IPS-11a (cell line): ENCODE results near the gene PTMS.

Experiments
- H3K4me3 ChIP-seq: one replicate; pipeline ENCODE4 v1.5.1; 2013; ENCODE audit warnings: low read depth, low read length, control low read depth

Gene PTMS

DNA sequence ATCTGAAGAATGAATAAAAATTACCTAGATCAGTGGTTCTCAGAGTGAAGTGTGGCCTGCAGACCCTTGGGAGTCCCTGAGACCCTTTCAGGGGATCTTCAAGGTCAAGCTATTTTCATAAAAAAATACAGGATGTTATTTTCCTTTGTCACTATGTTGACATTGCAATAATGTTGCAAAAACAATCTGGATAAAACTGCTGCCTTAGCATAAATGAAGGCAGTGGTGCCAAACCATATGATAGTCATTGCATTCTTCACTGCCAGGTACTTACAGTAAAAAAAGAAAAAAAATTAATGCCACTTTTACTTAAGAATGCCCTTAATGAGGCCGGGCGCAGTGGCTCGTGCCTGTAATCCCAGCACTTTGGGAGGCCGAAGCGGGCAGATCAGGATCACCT, 21.1 kb downstream of the PTMS start:
- no peak overlapping the region for H3K4me3 ChIP-seq

DNA sequence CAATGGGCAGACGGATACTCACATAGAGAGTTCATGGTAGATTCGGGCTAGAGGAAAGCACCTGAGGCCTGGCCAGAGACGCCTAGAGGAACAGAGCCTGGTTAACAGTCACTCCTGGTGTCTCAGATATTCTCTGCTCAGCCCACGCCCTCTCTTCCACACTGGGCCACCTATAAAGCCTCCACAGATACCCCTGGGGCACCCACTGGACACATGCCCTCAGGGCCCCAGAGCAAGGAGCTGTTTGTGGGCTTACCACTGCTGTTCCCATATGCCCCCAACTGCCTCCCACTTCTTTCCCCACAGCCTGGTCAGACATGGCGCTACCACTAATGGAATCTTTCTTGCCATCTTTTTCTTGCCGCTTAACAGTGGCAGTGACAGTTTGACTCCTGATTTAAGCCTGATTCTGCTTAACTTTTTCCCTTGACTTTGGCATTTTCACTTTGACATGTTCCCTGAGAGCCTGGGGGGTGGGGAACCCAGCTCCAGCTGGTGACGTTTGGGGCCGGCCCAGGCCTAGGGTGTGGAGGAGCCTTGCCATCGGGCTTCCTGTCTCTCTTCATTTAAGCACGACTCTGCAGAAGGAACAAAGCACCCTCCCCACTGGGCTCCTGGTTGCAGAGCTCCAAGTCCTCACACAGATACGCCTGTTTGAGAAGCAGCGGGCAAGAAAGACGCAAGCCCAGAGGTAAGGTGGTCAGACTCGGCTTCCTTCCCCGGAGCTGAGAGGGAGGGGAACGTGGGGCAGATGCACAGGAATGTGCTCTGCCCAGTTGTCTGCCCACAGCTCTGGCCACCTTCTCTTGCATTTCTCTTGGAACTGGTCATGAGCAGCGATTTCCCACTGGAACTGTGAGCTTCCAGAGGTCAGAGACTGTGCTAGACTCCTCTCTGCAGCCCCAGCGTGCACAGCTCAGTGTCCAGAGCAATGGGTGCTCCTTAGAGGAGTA, 23.1 kb downstream of the PTMS start, which contains the start of gene CD4:
Gene CD4 (plus strand): TSS at position 557 of the 953 bp plus-strand sequence. CDS start 10,611 bp downstream, outside the sequence.
- no peak within 1 kb of the TSS for H3K4me3 ChIP-seq

DNA sequence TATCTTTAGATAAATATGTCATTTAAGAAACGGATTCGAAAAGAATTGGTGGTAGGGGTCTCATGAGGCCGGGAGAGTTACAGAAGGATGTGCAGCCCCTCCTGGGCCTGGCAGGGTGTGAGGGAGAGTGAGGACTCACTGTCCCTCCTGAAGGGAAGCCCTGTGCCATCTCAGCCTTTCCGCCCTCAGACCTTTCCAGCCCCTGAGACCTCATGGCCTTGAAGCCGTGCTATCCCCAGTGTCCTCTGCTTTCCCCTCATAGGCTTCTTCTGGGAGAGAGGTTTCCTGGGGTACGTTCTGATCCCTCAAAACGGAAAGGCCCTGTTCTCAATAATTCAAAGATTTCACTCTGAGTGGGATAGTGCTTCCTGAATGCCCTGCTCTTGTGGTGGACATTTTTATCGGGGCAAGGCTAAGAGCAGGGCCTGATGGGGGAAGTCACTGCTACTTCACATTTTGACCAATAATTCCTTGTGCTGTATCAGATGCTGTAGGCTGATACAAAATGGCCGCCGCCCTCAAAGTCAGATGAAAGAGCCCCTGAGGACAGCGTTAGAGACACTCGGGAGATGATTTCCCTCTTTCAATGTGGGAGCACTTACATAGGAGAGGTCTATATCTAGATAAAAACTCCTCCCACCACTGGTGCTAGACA, 24.5 kb downstream of the PTMS start:
- no peak overlapping the region for H3K4me3 ChIP-seq

DNA sequence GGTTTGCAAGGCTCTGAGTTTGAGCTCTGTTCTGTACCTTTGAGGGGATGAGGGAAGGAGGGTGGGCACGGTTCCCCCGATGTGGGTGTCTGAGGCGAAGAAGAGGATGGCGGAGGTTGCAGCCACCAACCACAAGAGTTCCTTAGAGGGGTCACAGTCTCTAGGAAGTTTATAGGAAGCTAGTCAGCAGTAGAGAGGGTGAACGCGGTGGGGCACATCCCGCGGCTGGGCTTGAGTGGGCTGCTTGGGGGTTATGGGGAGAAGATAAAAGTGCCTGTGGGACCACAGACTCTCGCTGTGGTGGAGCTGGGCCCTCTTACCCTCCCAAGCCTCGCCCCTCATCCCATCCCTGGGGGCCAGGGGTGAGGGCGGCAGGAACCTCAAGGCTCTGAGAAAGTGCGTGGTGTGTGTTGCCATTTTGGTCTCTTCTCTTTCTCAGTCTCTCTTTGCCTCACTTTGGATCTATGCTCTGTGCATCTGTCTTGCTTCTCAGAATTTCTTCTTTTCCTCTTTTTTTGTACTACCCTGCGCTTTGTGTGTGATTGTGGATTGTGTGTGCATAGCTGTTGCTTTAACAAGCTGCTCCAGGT, 25.9 kb downstream of the PTMS start:
- no peak overlapping the region for H3K4me3 ChIP-seq

DNA sequence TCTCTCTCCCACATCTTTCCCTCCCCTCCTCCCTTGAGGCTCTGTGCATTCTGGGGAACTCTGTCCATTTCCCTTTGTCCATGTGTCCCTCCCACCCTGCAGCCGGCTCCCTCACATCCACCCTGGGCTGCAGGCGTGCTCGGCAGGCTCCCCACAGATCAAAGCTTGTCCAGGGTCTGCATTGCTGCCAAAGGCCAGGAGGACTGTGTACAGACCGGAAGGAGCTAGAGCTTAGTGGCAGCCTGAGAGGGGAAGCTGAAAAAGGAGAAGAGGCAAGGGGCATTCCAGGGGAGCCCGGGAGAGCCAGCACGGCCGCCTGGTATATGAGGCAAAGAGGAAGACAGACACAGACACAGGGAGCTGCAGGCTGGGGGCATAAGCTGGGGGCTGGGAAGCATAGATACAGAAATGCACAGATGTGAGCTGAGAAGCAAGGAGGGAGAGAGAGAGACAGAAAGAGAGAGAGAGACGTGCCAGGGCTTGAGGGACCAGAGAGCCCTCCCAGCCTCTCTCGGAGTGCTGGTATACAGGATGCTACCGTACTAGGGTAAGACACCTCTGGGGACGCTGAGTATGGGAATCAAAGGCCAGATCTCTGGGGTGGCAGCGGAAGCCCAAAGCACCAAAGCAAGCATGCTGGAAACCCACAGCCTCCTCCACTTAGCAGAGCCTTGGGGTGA, 26.5 kb downstream of the PTMS start:
- H3K4me3 ChIP-seq: no peak overlapping the region

DNA sequence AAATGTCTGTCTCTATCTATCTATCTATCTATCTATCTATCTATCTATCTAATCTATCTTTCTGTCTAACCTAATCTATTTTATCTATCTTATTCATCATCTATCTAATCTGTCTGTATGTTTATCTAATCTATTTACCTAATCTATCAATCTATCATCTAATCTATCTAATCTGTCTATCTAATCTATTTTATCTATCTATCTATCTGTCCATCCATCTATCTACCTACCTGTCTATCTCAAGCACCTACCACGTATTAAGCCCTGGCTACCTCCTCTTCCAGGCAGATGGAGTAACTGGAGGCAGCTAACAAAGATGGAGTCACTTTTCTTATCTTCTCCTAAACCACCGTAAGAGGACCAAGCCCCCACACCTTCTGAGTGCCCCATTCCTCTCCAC, 28.9 kb downstream of the PTMS start:
- H3K4me3 ChIP-seq: no peak overlapping the region

DNA sequence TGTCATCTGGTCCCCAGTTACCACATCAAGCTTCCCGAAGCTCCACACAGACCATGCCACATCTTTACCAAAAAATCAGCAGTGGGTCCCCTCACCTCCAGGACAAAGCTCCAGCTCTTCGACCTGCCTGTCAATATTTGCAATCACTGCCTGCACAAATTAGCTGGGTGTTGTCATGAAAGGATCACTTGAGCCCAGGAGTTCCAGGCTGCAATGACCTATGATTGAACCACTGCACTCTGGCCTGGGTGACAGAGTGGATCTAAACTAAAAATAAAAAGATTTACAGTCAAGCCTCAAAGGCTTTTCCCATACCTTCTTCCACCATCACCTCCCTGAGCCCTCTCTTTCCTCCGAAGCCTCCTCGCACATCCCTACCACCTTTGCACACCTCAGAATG, 30.4 kb downstream of the PTMS start:
- no peak overlapping the region for H3K4me3 ChIP-seq

DNA sequence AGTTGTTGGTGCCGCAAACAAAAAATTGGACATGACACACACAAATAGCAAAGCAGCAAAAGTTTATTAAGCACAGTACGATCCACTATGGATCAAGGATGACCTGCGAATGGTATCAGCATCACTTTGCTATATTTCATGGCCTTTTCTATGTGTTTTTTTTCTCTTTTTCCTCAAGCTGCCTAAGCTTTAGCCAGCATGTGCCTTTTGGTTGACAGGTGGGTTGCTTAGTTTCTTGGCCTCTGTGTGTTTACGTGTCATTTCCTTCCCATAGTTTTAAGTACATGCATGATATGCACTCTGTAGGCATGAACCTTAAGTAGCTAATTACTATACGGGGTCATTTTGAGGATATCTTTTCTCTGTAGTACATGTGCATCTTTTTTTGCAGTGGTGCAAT, 33.0 kb downstream of the PTMS start:
- no peak overlapping the region for H3K4me3 ChIP-seq

DNA sequence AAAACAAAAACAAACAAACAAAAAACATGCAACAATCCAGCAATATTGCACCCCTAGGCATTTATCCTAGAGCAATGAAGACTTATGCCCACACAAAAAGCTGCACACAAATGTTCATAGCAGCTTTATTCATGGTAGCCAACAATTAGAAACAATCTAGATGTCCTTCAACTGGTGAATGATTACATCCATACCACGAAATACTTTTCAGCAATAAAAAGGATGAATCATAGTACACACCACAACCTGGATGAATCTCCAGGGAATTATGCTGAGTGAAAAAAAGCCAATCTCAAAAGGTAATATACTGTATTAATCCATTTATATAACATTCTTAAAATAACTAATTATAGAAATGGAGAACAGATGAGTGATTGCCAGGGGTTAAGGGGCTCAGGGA, 41.0 kb downstream of the PTMS start:
- no peak overlapping the region for H3K4me3 ChIP-seq

DNA sequence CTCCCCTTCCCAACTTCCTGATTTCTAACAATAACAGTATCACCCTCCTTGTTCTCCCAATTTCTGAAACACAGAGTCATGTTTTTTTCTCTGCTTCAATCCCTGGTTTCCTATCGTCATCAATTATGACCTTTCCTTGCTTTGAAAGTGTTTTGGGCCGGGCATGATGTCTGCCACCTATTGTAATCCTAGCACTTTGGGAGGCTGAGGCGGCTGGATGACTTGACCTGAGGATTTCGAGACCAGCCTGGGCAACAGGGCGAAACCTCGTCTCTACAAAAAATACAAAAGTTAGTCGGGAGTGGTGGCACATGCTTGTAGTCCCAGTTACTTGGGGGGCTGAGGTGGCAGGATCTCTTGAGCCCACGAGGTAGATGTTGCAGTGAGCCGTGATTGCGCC, 42.9 kb downstream of the PTMS start:
- H3K4me3 ChIP-seq: no peak overlapping the region

DNA sequence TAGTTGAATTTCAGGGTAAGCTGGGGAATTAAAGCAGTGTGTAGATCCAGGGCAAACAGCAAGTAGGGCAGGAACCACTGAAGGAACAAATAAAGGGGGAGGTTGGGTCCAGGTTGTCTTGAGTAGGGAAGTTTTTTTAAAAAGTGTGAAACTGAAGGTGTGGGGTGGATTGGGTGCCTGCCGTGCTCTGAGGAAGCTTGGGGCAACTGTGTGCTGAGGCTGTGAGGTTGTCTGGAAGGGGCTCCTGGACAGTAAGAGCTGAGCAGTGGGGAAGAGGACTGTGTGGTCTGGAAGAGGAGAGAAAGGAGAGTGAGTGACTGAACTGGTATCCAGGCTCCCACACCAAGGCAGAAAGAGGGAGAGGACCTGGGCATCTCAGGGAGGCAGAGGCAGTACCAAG, 44.6 kb downstream of the PTMS start:
- no peak overlapping the region for H3K4me3 ChIP-seq

DNA sequence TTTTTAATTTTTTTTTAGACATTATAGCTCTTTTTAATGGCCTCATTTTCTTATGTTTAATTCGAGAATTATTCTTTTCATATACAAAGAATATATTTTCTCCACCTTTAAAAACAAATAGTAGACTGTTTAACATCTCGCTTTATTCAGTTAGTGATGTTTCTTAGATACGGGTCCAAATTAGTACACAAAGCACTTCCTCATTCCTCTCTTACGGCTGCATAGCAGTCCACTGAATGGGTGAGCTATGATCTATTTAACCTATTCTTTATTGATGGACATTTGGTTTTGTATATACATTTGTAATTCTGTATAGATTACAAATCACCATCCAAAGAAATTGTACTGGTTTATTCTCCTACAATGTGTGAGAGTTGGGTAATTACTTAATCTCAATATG, 47.2 kb downstream of the PTMS start:
- no peak overlapping the region for H3K4me3 ChIP-seq

DNA sequence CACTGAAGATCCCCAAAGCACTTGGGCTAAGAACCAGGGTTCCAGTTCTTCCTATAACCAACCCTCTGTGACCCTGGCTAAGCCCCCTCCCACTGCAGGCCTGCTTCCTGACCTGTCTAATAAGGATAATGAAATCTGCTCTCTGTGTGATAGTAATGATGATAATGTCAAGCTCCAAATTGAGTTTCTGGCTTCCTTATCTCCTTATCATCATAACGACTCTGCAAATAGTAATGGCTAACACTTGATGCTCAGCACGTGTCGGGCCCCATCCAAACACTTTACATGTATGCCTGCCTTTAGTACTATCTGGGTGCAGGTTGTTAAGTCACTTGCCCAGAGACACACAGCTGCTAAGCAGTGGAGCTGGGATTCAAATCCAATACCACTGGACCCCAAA, 50.4 kb downstream of the PTMS start:
- no peak overlapping the region for H3K4me3 ChIP-seq

DNA sequence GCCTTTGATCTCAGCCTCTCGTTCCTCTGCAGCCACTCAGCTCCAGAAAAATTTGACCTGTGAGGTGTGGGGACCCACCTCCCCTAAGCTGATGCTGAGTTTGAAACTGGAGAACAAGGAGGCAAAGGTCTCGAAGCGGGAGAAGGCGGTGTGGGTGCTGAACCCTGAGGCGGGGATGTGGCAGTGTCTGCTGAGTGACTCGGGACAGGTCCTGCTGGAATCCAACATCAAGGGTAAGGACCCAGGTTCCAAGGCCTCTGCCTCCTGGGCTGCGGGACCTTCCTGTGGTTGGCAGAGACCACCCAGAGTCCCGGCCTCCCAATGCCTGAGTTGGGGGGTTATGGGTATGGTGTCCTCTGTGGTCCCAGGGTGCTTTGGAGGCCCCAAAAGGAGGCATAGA, 50.9 kb downstream of the PTMS start:
- no peak overlapping the region for H3K4me3 ChIP-seq

DNA sequence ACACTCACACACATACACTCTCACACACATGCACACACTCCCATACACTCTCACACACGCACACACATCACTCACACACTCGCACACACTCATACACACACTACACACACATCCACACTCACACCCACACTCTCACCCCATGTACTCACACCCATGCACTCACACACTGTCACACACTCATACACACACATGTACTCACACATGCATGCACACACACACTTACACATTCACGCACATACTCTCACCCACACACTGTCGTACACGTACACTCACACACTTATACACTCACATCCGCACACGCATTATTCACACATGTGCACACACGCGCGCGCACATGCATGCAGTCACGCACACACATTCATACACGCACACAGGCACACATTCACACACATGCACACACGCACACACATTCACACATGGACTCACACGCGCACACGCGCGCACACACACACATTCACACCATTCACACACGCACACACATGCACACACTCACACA, 51.5 kb downstream of the PTMS start:
- no peak overlapping the region for H3K4me3 ChIP-seq

DNA sequence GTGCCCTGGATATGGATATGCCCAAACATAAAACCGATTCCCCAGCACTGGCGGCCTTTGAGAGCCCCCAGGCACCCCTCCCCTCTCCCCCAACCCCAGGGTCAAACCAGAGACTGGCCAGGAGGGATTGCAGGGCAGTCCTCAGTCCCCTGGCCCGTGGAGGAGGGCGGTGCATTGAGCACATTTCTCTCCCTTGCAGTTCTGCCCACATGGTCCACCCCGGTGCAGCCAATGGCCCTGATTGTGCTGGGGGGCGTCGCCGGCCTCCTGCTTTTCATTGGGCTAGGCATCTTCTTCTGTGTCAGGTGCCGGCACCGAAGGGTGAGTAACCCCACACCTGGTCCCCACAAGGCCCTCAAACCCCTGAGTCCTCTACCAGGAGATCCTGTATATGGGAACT, 52.1 kb downstream of the PTMS start:
- no peak overlapping the region for H3K4me3 ChIP-seq

DNA sequence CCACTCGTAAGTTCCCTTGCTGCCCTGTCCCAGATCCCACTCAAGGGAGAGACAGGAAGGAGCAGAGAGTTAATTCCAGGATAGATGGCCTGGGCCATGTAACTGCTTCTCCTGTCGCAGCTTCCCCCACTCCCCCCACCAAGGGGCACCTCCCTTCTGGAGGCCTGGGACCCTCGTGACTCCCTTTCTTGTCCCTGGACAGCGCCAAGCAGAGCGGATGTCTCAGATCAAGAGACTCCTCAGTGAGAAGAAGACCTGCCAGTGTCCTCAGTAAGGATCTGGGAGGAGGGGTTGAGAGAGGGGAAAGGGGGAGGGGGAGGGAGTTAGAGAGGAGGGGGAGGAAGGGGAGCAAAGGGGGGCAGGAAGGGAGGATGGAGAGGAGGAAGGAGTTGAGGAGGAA, 52.5 kb downstream of the PTMS start:
- H3K4me3 ChIP-seq: no peak overlapping the region

DNA sequence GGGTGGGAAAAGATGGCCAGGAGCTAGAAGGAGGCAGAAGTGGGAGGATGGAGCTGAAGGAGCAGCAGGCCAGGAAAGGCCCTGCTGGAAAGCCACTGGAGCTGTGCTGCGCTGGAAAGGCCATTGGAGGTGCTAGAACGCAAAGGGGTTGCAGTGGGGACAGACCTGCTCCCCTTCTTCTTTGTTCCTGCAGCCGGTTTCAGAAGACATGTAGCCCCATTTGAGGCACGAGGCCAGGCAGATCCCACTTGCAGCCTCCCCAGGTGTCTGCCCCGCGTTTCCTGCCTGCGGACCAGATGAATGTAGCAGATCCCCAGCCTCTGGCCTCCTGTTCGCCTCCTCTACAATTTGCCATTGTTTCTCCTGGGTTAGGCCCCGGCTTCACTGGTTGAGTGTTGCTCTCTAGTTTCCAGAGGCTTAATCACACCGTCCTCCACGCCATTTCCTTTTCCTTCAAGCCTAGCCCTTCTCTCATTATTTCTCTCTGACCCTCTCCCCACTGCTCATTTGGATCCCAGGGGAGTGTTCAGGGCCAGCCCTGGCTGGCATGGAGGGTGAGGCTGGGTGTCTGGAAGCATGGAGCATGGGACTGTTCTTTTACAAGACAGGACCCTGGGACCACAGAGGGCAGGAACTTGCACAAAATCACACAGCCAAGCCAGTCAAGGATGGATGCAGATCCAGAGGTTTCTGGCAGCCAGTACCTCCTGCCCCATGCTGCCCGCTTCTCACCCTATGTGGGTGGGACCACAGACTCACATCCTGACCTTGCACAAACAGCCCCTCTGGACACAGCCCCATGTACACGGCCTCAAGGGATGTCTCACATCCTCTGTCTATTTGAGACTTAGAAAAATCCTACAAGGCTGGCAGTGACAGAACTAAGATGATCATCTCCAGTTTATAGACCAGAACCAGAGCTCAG, 53.2 kb downstream of the PTMS start:
- H3K4me3 ChIP-seq: no peak overlapping the region

DNA sequence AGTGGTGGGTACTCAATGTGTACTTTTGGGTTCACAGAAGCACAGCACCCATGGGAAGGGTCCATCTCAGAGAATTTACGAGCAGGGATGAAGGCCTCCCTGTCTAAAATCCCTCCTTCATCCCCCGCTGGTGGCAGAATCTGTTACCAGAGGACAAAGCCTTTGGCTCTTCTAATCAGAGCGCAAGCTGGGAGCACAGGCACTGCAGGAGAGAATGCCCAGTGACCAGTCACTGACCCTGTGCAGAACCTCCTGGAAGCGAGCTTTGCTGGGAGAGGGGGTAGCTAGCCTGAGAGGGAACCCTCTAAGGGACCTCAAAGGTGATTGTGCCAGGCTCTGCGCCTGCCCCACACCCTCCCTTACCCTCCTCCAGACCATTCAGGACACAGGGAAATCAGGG, 54.0 kb downstream of the PTMS start:
- H3K4me3 ChIP-seq: no peak overlapping the region
